PFSK-1 (cell line): ENCODE results near the gene EIF4E.

Experiments
- FOXP2 ChIP-seq: optimal IDR thresholded peaks from 2 replicates; pipeline ENCODE3; 2011; ENCODE audit warnings: borderline replicate concordance, control low read depth, inconsistent platforms; ENCODE audit not compliant: insufficient read depth; ENCODE audit errors: extremely low read length, extremely low read depth
- POLR2AphosphoS5 ChIP-seq: IDR thresholded peaks from 2 replicates; pipeline ENCODE4 v1.6.1; 2012; ENCODE audit warnings: low read depth, mild to moderate bottlenecking, control low read depth, low read length, moderate library complexity
- SIN3A ChIP-seq: IDR thresholded peaks from 2 replicates; pipeline ENCODE4 v1.6.1; 2012; ENCODE audit warnings: mild to moderate bottlenecking, low read length, moderate library complexity, borderline replicate concordance; ENCODE audit not compliant: insufficient read depth
- TAF1 ChIP-seq: IDR thresholded peaks from 2 replicates; pipeline ENCODE4 v1.6.1; 2012; ENCODE audit warnings: low read length, control low read depth, borderline replicate concordance; ENCODE audit not compliant: insufficient read depth
- TF ChIP-seq, protein P1 (sequence below), 2 experiments: IDR thresholded peaks; 2 replicates each; pipeline versions ENCODE4 v1.6.1 to v1.8.0; 2011 to 2012; ENCODE audit warnings: low read depth in 2 of 2, low read length in 2 of 2, control low read depth in 1 of 2, inconsistent platforms in 1 of 2, mild to moderate bottlenecking in 1 of 2, moderate library complexity in 1 of 2; ENCODE audit not compliant: insufficient read depth in 1 of 2

DNA sequence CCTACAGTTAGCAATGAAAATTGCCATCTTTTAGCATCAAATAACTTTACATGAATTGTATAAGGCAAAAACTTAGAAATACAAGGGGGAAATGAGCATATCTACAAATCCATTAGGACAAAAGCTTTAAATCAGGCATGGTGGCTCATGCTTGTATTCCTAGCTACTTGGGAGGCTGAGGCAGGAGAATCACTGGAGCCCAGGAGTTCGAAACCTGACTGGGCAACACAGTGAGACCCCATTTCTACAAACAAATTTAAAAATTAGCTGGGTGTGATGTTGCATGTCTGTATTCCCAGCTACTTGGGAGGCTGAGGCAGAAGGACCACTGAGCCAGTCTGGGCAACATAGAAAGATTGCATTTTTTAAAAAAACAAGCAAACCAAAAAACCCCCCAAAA is 61.3 kb downstream of the EIF4E start:
- TF ChIP-seq POLR2AphosphoS5 (no peak), SIN3A (no peak), TAF1 (no peak), FOXP2 (no peak)
- TF ChIP-seq, protein P1, sequence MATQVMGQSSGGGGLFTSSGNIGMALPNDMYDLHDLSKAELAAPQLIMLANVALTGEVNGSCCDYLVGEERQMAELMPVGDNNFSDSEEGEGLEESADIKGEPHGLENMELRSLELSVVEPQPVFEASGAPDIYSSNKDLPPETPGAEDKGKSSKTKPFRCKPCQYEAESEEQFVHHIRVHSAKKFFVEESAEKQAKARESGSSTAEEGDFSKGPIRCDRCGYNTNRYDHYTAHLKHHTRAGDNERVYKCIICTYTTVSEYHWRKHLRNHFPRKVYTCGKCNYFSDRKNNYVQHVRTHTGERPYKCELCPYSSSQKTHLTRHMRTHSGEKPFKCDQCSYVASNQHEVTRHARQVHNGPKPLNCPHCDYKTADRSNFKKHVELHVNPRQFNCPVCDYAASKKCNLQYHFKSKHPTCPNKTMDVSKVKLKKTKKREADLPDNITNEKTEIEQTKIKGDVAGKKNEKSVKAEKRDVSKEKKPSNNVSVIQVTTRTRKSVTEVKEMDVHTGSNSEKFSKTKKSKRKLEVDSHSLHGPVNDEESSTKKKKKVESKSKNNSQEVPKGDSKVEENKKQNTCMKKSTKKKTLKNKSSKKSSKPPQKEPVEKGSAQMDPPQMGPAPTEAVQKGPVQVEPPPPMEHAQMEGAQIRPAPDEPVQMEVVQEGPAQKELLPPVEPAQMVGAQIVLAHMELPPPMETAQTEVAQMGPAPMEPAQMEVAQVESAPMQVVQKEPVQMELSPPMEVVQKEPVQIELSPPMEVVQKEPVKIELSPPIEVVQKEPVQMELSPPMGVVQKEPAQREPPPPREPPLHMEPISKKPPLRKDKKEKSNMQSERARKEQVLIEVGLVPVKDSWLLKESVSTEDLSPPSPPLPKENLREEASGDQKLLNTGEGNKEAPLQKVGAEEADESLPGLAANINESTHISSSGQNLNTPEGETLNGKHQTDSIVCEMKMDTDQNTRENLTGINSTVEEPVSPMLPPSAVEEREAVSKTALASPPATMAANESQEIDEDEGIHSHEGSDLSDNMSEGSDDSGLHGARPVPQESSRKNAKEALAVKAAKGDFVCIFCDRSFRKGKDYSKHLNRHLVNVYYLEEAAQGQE (IDR thresholded peaks at IDR 0.05; ENCODE audit: insufficient read depth in 1 of 2, low read depth in 2 of 2, low read length in 2 of 2): no peak
